NB4 (cell line): Measurements from ENCODE around the gene NFATC1.
"Not testable (repeated sequence)": the region's sequence is repeated elsewhere in the genome, so short reads cannot be mapped to it uniquely, and the experiment has no call there.

Experiments
- DNase-seq: peaks from one replicate; pipeline ENCODE4 v3.0.0; 2010; ENCODE audit warnings: low read depth
- H3K4me3 ChIP-seq: one replicate; pipeline ENCODE4 v1.5.1; 2011; ENCODE audit warnings: mild to moderate bottlenecking, low read depth, low read length, moderate library complexity
- MAX ChIP-seq: IDR thresholded peaks from 2 replicates; pipeline ENCODE4 v1.6.1; 2011; ENCODE audit warnings: low read depth, low read length
- MYC ChIP-seq: IDR thresholded peaks from 2 replicates; pipeline ENCODE4 v1.6.1; 2011; ENCODE audit warnings: low read depth, low read length
- POLR2A ChIP-seq: IDR thresholded peaks from 2 replicates; pipeline ENCODE4 v1.6.1; 2011; ENCODE audit warnings: mild to moderate bottlenecking; ENCODE audit not compliant: insufficient read length; ENCODE audit errors: extremely low read depth
- TF ChIP-seq, protein P1 (sequence below): IDR thresholded peaks from one replicate; pipeline ENCODE4 v1.5.1; 2012; ENCODE audit warnings: low read depth, low read length

The NFATC1 gene

GRCh38 chr18:79478484-79479115 is 82.9 kb downstream of the NFATC1 start:
- DNase-seq: no peak
- TF ChIP-seq, protein P1, sequence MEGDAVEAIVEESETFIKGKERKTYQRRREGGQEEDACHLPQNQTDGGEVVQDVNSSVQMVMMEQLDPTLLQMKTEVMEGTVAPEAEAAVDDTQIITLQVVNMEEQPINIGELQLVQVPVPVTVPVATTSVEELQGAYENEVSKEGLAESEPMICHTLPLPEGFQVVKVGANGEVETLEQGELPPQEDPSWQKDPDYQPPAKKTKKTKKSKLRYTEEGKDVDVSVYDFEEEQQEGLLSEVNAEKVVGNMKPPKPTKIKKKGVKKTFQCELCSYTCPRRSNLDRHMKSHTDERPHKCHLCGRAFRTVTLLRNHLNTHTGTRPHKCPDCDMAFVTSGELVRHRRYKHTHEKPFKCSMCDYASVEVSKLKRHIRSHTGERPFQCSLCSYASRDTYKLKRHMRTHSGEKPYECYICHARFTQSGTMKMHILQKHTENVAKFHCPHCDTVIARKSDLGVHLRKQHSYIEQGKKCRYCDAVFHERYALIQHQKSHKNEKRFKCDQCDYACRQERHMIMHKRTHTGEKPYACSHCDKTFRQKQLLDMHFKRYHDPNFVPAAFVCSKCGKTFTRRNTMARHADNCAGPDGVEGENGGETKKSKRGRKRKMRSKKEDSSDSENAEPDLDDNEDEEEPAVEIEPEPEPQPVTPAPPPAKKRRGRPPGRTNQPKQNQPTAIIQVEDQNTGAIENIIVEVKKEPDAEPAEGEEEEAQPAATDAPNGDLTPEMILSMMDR: no peak
- TF ChIP-seq MYC (no peak), POLR2A (no peak), MAX (no peak)
- H3K4me3 ChIP-seq: no peak overlapping the region

DNA sequence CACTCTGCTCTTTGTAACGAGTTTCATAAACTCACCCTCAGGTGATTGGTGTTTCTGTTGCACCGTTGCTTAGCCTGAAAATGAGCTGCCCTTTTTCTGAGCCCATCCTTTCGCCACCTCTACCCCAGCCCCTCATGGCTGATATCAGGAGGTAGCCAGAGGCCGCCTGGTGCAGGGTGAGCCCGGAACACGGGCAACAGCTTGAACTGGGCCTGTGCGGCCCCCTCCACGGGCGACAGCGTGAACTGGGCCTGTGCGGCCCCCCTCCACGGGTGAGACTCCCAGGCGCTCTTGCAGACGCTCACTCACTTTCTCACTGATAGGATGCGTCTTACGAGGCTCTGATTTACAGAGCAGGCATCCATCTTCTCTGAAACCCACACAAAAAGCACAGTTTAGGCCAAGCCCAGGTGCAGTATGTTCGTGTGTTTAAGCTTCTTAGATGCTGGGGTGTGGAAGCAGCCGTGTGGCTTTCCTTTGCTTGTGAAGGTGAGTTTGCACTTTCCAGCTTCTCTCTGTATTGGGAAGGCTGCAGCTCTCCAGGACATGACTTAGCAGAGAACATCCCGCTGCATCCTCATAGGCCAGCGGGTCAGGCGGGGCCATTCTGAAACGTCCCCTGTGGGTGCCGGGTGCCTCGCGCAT is 83.5 kb downstream of the NFATC1 start:
- H3K4me3 ChIP-seq: no peak overlapping the region
- TF ChIP-seq MYC (no peak), MAX (no peak), POLR2A (no peak)
- TF ChIP-seq, protein P1: no peak
- no peak for DNase-seq

DNA sequence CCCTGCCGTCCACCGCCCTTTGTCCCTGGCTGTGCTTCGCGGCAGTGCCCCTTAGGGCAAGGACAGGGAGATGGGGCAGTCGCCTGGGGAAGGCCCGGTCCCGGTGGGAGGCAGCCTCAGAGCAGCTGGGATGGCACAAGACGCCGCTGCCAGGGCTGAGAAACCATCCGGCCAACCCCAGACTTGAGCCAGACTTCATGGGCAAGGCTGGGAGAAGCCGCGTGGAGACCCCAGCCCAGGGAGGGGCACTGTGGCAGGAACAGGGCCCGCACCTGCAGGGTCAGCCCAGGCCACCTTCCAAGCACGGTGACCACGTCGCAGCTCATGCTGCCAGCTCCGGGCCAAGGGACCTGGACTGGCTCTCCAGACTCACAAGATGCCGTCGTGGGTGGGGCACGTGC is 84.0 kb downstream of the NFATC1 start:
- DNase-seq: no peak
- H3K4me3 ChIP-seq: no peak overlapping the region
- TF ChIP-seq, protein P1: no peak
- TF ChIP-seq MAX (no peak), MYC (no peak), POLR2A (no peak)

GRCh38 chr18:79480171-79481045 is 84.7 kb downstream of the NFATC1 start:
- no peak overlapping the region for H3K4me3 ChIP-seq
- DNase-seq: no peak
- TF ChIP-seq, protein P1: no peak
- no peak for TF ChIP-seq MAX
- no peak for TF ChIP-seq POLR2A
- TF ChIP-seq MYC: no peak

GRCh38 chr18:79481046-79481790 is 85.5 kb downstream of the NFATC1 start:
- no peak overlapping the region for H3K4me3 ChIP-seq
- no peak for DNase-seq
- TF ChIP-seq MYC (no peak), MAX (no peak), POLR2A (no peak)
- TF ChIP-seq, protein P1: no peak

GRCh38 chr18:79483393-79483792 is 87.7 kb downstream of the NFATC1 start:
- not testable (repeated sequence) for DNase-seq, H3K4me3 ChIP-seq
